Stimulated activated naive B cell treated with anti-CD40 and anti-IgM and Interleukin-4, amounts not matched to agents 10 μg/mL and 1 μg/mL and 100 μg/mL, for 72 hours (primary cell): ENCODE measurements around the gene DENND2C.
"Not testable (repeated sequence)": the region's sequence is repeated elsewhere in the genome, so short reads cannot be mapped to it uniquely, and the experiment has no call there.

ENCODE experiments used
- ATAC-seq, 2 donors: fragments of 150-1000 bp; cut with Tn5 transposase; replicated peaks; 2 replicates each; pipeline ENCODE4 v1.10.0; 2021; ENCODE audit warnings: moderate library complexity in 1 of 2
- DNase-seq: peaks from one replicate; pipeline ENCODE4 v3.0.0; 2021
- H3K27ac Mint-ChIP-seq: one replicate; pipeline ENCODE4 v1.8.0; 2022; ENCODE audit warnings: mild to moderate bottlenecking, mixed read lengths
- H3K27me3 Mint-ChIP-seq, 2 donors: one replicate each; pipeline ENCODE4 v1.8.0; 2022; ENCODE audit warnings: mixed read lengths in 2 of 2
- H3K36me3 Mint-ChIP-seq, 2 donors: one replicate each; pipeline ENCODE4 v1.8.0; 2022; ENCODE audit warnings: mixed read lengths in 2 of 2, mild to moderate bottlenecking in 1 of 2
- H3K4me1 Mint-ChIP-seq, 2 donors: one replicate each; pipeline ENCODE4 v1.8.0; 2022; ENCODE audit warnings: mixed read lengths in 2 of 2, mild to moderate bottlenecking in 1 of 2
- H3K4me3 Mint-ChIP-seq, 2 donors: one replicate each; pipeline ENCODE4 v1.8.0; 2022; ENCODE audit warnings: mild to moderate bottlenecking in 2 of 2, mixed read lengths in 2 of 2, moderate library complexity in 1 of 2
- H3K9me3 Mint-ChIP-seq, 2 donors: one replicate each; pipeline ENCODE4 v1.8.0; 2022; ENCODE audit warnings: mixed read lengths in 2 of 2, mild to moderate bottlenecking in 1 of 2

The DENND2C gene

GRCh38 chr1:114607223-114607622 is 62.6 kb downstream of the DENND2C start:
- ATAC-seq (no peak), DNase-seq (no peak)
- no peak overlapping the region for H3K27ac Mint-ChIP-seq
- H3K27me3 Mint-ChIP-seq, result peaks cover 0 to 14% of the 10 kb centered on the region in 2 donors
- no peak overlapping the region for H3K4me3 Mint-ChIP-seq
- no peaks in the 10 kb centered on the region for H3K4me1 Mint-ChIP-seq
- no peaks in the 10 kb centered on the region for H3K9me3 Mint-ChIP-seq
- no peaks in the 10 kb centered on the region for H3K36me3 Mint-ChIP-seq

- Mint-ChIP-seq H3K27ac (no peak overlapping the region), H3K27me3 (peaks cover 25 to 28% of the 10 kb centered on the region in 2 donors), H3K9me3 (no peaks in the 10 kb centered on the region), H3K36me3 (peaks cover 3 to 7% of the 10 kb centered on the region in 2 donors), H3K4me3 (no peak overlapping the region), H3K4me1 (no peaks in the 10 kb centered on the region)
- DNase-seq (no peak), ATAC-seq (no peak)
Observed at GRCh38 chr1:114597949-114598348, 71.9 kb downstream of the DENND2C start.

GRCh38 chr1:114595602-114596001 is 74.2 kb downstream of the DENND2C start:
- H3K27ac Mint-ChIP-seq, result no peak overlapping the region
- peaks cover 31 to 40% of the 10 kb centered on the region in 2 donors for H3K27me3 Mint-ChIP-seq
- H3K9me3 Mint-ChIP-seq, result no peaks in the 10 kb centered on the region
- ATAC-seq (no peak), DNase-seq (no peak)
- H3K4me3 Mint-ChIP-seq, result no peak overlapping the region
- no peaks in the 10 kb centered on the region for H3K4me1 Mint-ChIP-seq
- H3K36me3 Mint-ChIP-seq, result peaks cover 3 to 7% of the 10 kb centered on the region in 2 donors

GRCh38 chr1:114594046-114594445 is 75.8 kb downstream of the DENND2C start:
- no peak overlapping the region for H3K4me3 Mint-ChIP-seq
- peaks cover 31 to 43% of the 10 kb centered on the region in 2 donors for H3K27me3 Mint-ChIP-seq
- DNase-seq, result no peak
- no peak overlapping the region for H3K27ac Mint-ChIP-seq
- H3K4me1 Mint-ChIP-seq, result no peaks in the 10 kb centered on the region
- no peaks in the 10 kb centered on the region for H3K9me3 Mint-ChIP-seq
- peaks cover 3 to 7% of the 10 kb centered on the region in 2 donors for H3K36me3 Mint-ChIP-seq
- ATAC-seq, result no peak

- no peak for DNase-seq
- Mint-ChIP-seq H3K4me1 (no peaks in the 10 kb centered on the region), H3K4me3 (no peak overlapping the region), H3K36me3 (peaks cover 3% of the 10 kb centered on the region in 2 donors), H3K9me3 (no peaks in the 10 kb centered on the region), H3K27me3 (peaks cover 23 to 36% of the 10 kb centered on the region in 2 donors), H3K27ac (no peak overlapping the region)
- no peak for ATAC-seq
Observed at GRCh38 chr1:114589122-114589521, 80.7 kb downstream of the DENND2C start.

GRCh38 chr1:114588196-114588689 is 81.6 kb downstream of the DENND2C start:
- Mint-ChIP-seq H3K9me3 (no peaks in the 10 kb centered on the region), H3K27me3 (peaks cover 17 to 37% of the 10 kb centered on the region in 2 donors), H3K4me1 (no peaks in the 10 kb centered on the region), H3K4me3 (no peak overlapping the region), H3K36me3 (peaks cover 3% of the 10 kb centered on the region in 2 donors), H3K27ac (no peak overlapping the region)
- DNase-seq, result no peak
- no peak for ATAC-seq

- ATAC-seq (no peak), DNase-seq (no peak)
- Mint-ChIP-seq H3K27ac (no peak overlapping the region), H3K4me3 (no peak overlapping the region), H3K27me3 (peaks cover 8 to 28% of the 10 kb centered on the region in 2 donors), H3K9me3 (no peaks in the 10 kb centered on the region), H3K36me3 (peaks cover 2 to 3% of the 10 kb centered on the region in 2 donors), H3K4me1 (peaks cover 1 to 2% of the 10 kb centered on the region in 2 donors)
Observed at GRCh38 chr1:114587203-114587991, 82.5 kb downstream of the DENND2C start.

GRCh38 chr1:114586513-114587047 is 83.3 kb downstream of the DENND2C start:
- Mint-ChIP-seq H3K4me3 (no peak overlapping the region), H3K27ac (no peak overlapping the region), H3K27me3 (peaks cover 8 to 28% of the 10 kb centered on the region in 2 donors), H3K36me3 (peaks cover 3 to 4% of the 10 kb centered on the region in 2 donors), H3K9me3 (no peaks in the 10 kb centered on the region), H3K4me1 (peaks cover 5 to 10% of the 10 kb centered on the region in 2 donors)
- ATAC-seq (no peak), DNase-seq (no peak)

GRCh38 chr1:114585231-114585630 is 84.6 kb downstream of the DENND2C start:
- H3K4me3 Mint-ChIP-seq, result no peak overlapping the region
- no peak for ATAC-seq
- H3K27me3 Mint-ChIP-seq, result peaks cover 8 to 22% of the 10 kb centered on the region in 2 donors
- H3K27ac Mint-ChIP-seq, result no peak overlapping the region
- H3K36me3 Mint-ChIP-seq, result peaks cover 3 to 4% of the 10 kb centered on the region in 2 donors
- H3K4me1 Mint-ChIP-seq, result peaks cover 5 to 11% of the 10 kb centered on the region in 2 donors
- no peaks in the 10 kb centered on the region for H3K9me3 Mint-ChIP-seq
- no peak for DNase-seq

GRCh38 chr1:114581335-114582287 is 88.2 kb downstream of the DENND2C start, which contains the start of gene BCAS2:
Gene BCAS2, minus strand, starts transcription at chr1:114581615. Its CDS starts 24 bp downstream, at chr1:114581591.
- DNase-seq (peak; percentile 97), ATAC-seq (peak; percentile 99)
- Mint-ChIP-seq H3K27me3 (peaks cover 0 to 11% of the 10 kb centered on the region in 2 donors), H3K36me3 (peaks cover 15 to 22% of the 10 kb centered on the region in 2 donors), H3K4me1 (peaks cover 6 to 21% of the 10 kb centered on the region in 2 donors), H3K9me3 (no peaks in the 10 kb centered on the region), H3K27ac (peak within 1 kb of the TSS; percentile 97), H3K4me3 (peak within 1 kb of the TSS; percentile 95 to 97)

GRCh38 chr1:114574365-114574764 is 95.5 kb downstream of the DENND2C start:
- Mint-ChIP-seq H3K4me1 (peaks cover 1 to 10% of the 10 kb centered on the region in 2 donors), H3K4me3 (no peak overlapping the region), H3K27ac (no peak overlapping the region), H3K27me3 (no peaks in the 10 kb centered on the region), H3K9me3 (no peaks in the 10 kb centered on the region), H3K36me3 (peaks cover 47 to 48% of the 10 kb centered on the region in 2 donors)
- DNase-seq (no peak), ATAC-seq (no peak)

GRCh38 chr1:114564141-114564540 is 105.7 kb downstream of the DENND2C start:
- no peak overlapping the region for H3K27ac Mint-ChIP-seq
- H3K36me3 Mint-ChIP-seq, result peaks cover 49 to 58% of the 10 kb centered on the region in 2 donors
- H3K27me3 Mint-ChIP-seq, result no peaks in the 10 kb centered on the region

GRCh38 chr1:114562978-114563510 is 106.8 kb downstream of the DENND2C start:
- not testable (repeated sequence) for DNase-seq, H3K9me3 Mint-ChIP-seq, ATAC-seq, H3K27ac Mint-ChIP-seq, H3K4me3 Mint-ChIP-seq, H3K27me3 Mint-ChIP-seq
- Mint-ChIP-seq H3K36me3 (peaks cover 42 to 50% of the 10 kb centered on the region in 2 donors), H3K4me1 (peaks cover 17 to 38% of the 10 kb centered on the region in 2 donors)

More at GRCh38 chr1:114564141-114564540, 105.7 kb downstream of the DENND2C start:
- DNase-seq (no peak), ATAC-seq (no peak)
- H3K4me1 Mint-ChIP-seq, result peaks cover 13 to 29% of the 10 kb centered on the region in 2 donors
- no peak overlapping the region for H3K4me3 Mint-ChIP-seq
- peaks cover 3 to 5% of the 10 kb centered on the region in 2 donors for H3K9me3 Mint-ChIP-seq
